OCI-LY7 (cell line): ENCODE measurements around the gene USH2A. TPM values are rescaled to one million over a fixed set of nuclear protein-coding genes. Genes with fewer than 3 reads are reported as not detected.

Source experiments
- BruUV-seq: library from RNA; stranded (reverse); fragments of 400-500 nt; replicated peaks from 2 replicates; lab custom pipeline; 2021; lab: Mats Ljungman, UMichigan
- CTCF ChIA-PET: fragments of 300-600 bp; sonication (Branson Sonifier 250); formaldehyde crosslinking; loops from one replicate; lab custom pipeline; 2022; ENCODE audit warnings: antibody characterized with exemption; ENCODE audit not compliant: unreplicated experiment; lab: Charles Lee
- POLR2A ChIA-PET: fragments of 300-600 bp; sonication (Branson Sonifier 250); formaldehyde crosslinking; loops from one replicate; lab custom pipeline; 2022; ENCODE audit warnings: antibody characterized with exemption; lab: Charles Lee
- DNase-seq: peaks from one replicate; pipeline ENCODE4 v3.0.0-alpha.2; 2015; ENCODE audit warnings: low spot score
- H2AFZ ChIP-seq: fragments of 200-600 bp; sonication (generic), shearing (Covaris generic); 2 replicates; pipeline ENCODE4 v1.6.1; 2014; ENCODE audit warnings: mild to moderate bottlenecking, antibody characterized with exemption, low read length, moderate library complexity
- H3K27ac ChIP-seq: fragments of 200-600 bp; sonication (generic); 2 replicates; pipeline ENCODE4 v1.5.1; 2014; ENCODE audit warnings: mixed run types, low read depth, mild to moderate bottlenecking, moderate library complexity, low read length, inconsistent platforms; ENCODE audit not compliant: poor library complexity, severe bottlenecking
- H3K36me3 ChIP-seq: fragments of 200-600 bp; sonication (generic); 2 replicates; pipeline ENCODE4 v1.6.1; 2014; ENCODE audit warnings: mild to moderate bottlenecking, antibody characterized with exemption, low read length, moderate library complexity, mixed read lengths; ENCODE audit not compliant: insufficient read depth
- H3K4me1 ChIP-seq: fragments of 200-600 bp; sonication (generic); 2 replicates; pipeline ENCODE4 v1.5.1; 2014; ENCODE audit warnings: mild to moderate bottlenecking, low read length; ENCODE audit not compliant: insufficient read depth, poor library complexity, severe bottlenecking
- H3K4me2 ChIP-seq: fragments of 200-600 bp; sonication (generic); 2 replicates; pipeline ENCODE4 v1.6.1; 2014; ENCODE audit warnings: mild to moderate bottlenecking, low read length
- H3K4me3 ChIP-seq: fragments of 200-600 bp; sonication (generic); 2 replicates; pipeline ENCODE4 v1.5.1; 2014; ENCODE audit warnings: mild to moderate bottlenecking, low read depth, low read length; ENCODE audit not compliant: poor library complexity, severe bottlenecking
- H3K79me2 ChIP-seq: fragments of 200-600 bp; sonication (generic); 2 replicates; pipeline ENCODE4 v1.6.1; 2016; ENCODE audit warnings: low read depth, mild to moderate bottlenecking, low read length, moderate library complexity, mixed read lengths; ENCODE audit not compliant: insufficient read depth
- H3K9me2 ChIP-seq: fragments of 200-600 bp; sonication (generic); 2 replicates; pipeline ENCODE4 v1.6.1; 2016; ENCODE audit warnings: mild to moderate bottlenecking, low read length, mixed read lengths; ENCODE audit not compliant: insufficient read depth
- H3K9me3 ChIP-seq: fragments of 200-600 bp; sonication (generic); 2 replicates; pipeline ENCODE4 v1.6.1; 2014; ENCODE audit warnings: mild to moderate bottlenecking, mixed run types, low read length, mixed read lengths
- H4K20me1 ChIP-seq: fragments of 200-600 bp; sonication (generic); 2 replicates; pipeline ENCODE4 v1.6.1; 2014; ENCODE audit warnings: mild to moderate bottlenecking, antibody characterized with exemption, low read length, moderate library complexity, mixed read lengths; ENCODE audit not compliant: insufficient read depth
- CTCF ChIP-seq: fragments of 200-600 bp; sonication (generic); conservative IDR thresholded peaks from 2 replicates; pipeline ENCODE4 v1.5.1; 2014; ENCODE audit warnings: mild to moderate bottlenecking, antibody characterized with exemption, low read length, moderate library complexity, mixed read lengths
- EZH2phosphoT487 ChIP-seq: fragments of 200-600 bp; sonication (generic); IDR thresholded peaks from 2 replicates; pipeline ENCODE4 v1.6.1; 2018; ENCODE audit warnings: low read depth, borderline replicate concordance, mild to moderate bottlenecking, mixed run types, antibody characterized with exemption, low read length, moderate library complexity, mixed read lengths
- intact Hi-C: fragments of 100-400 bp; cut with micrococcal nuclease; formaldehyde crosslinking; loops from one replicate; pipeline ENCODE4 v1.10.0; 2022; ENCODE audit not compliant: unreplicated experiment
- total RNA-seq, 2 experiments: library from RNA; depleted of rRNA in 1 of 2; stranded (reverse); fragments of >200 nt in 1 of 2; shearing (Covaris generic) in 1 of 2; gene quantifications; 2 replicates each; pipeline ENCODE4 v1.2.3, GENCODE V29; 2014 to 2022

The USH2A gene
- total RNA-seq, 2 experiments from 2014 or later, result not detected

- H2AFZ ChIP-seq, result no peak overlapping the region
- intact Hi-C loops, result no loop called here
- H3K4me3 ChIP-seq, result no peak overlapping the region
- H3K79me2 ChIP-seq, result no peaks in the 10 kb centered on the region
- H3K4me1 ChIP-seq, result no peaks in the 10 kb centered on the region
- CTCF ChIA-PET, result no interaction called here
- no peak overlapping the region for H3K27ac ChIP-seq
- no peaks in the 10 kb centered on the region for H4K20me1 ChIP-seq
- no peaks in the 10 kb centered on the region for H3K36me3 ChIP-seq
- no peak overlapping the region for H3K4me2 ChIP-seq
- POLR2A ChIA-PET, result no interaction called here
- H3K9me3 ChIP-seq, result no peaks in the 10 kb centered on the region
- TF ChIP-seq EZH2phosphoT487 (no peak), CTCF (no peak)
- no peak for DNase-seq
- BruUV-seq, result no TSS peak
- H3K9me2 ChIP-seq, result no peaks in the 10 kb centered on the region
These were observed 642.6 kb downstream of the USH2A start for GRCh38 chr1:215780641-215781040.

GRCh38 chr1:215780139-215780538 lies 643.1 kb downstream of the USH2A start:
- CTCF ChIA-PET, result no interaction called here
- Histone ChIP-seq H3K4me3 (no peak overlapping the region), H3K27ac (no peak overlapping the region), H3K79me2 (no peaks in the 10 kb centered on the region), H3K4me1 (no peaks in the 10 kb centered on the region), H2AFZ (no peak overlapping the region), H3K9me3 (no peaks in the 10 kb centered on the region), H3K36me3 (no peaks in the 10 kb centered on the region), H3K4me2 (no peak overlapping the region), H3K9me2 (no peaks in the 10 kb centered on the region), H4K20me1 (no peaks in the 10 kb centered on the region)
- POLR2A ChIA-PET, result no interaction called here
- no peak for DNase-seq
- intact Hi-C loops, result no loop called here
- TF ChIP-seq EZH2phosphoT487 (no peak), CTCF (no peak)
- BruUV-seq, result no TSS peak

- Histone ChIP-seq H4K20me1 (no peaks in the 10 kb centered on the region), H2AFZ (no peak overlapping the region), H3K79me2 (no peaks in the 10 kb centered on the region), H3K27ac (no peak overlapping the region), H3K9me3 (no peaks in the 10 kb centered on the region), H3K4me1 (no peaks in the 10 kb centered on the region), H3K36me3 (no peaks in the 10 kb centered on the region), H3K9me2 (no peaks in the 10 kb centered on the region), H3K4me3 (no peak overlapping the region), H3K4me2 (no peak overlapping the region)
- ChIA-PET POLR2A (no interaction called here), CTCF (no interaction called here)
- BruUV-seq, result no TSS peak
- intact Hi-C loops, result loop anchor here (10.0 kb wide), 1 partner anchor 1655 kb away; no protein-coding TSS in a partner anchor
- no peak for DNase-seq
- TF ChIP-seq EZH2phosphoT487 (no peak), CTCF (no peak)
These were observed 643.5 kb downstream of the USH2A start for GRCh38 chr1:215779729-215780128.
